Astrocyte (in vitro differentiated cells and primary cell): Measurements from ENCODE around the gene ERCC5.

Experiments used
- EZH2 ChIP-seq: IDR thresholded peaks from 2 replicates; pipeline ENCODE4 v1.6.1; 2012; ENCODE audit warnings: mild to moderate bottlenecking, low read length, inconsistent platforms; ENCODE audit not compliant: insufficient read depth
- TF ChIP-seq, protein P1 (sequence below): IDR thresholded peaks from 2 replicates; pipeline ENCODE4 v1.5.1; 2011; ENCODE audit warnings: low read depth, mild to moderate bottlenecking, inconsistent platforms, low read length, moderate library complexity; ENCODE audit not compliant: insufficient read depth

DNA sequence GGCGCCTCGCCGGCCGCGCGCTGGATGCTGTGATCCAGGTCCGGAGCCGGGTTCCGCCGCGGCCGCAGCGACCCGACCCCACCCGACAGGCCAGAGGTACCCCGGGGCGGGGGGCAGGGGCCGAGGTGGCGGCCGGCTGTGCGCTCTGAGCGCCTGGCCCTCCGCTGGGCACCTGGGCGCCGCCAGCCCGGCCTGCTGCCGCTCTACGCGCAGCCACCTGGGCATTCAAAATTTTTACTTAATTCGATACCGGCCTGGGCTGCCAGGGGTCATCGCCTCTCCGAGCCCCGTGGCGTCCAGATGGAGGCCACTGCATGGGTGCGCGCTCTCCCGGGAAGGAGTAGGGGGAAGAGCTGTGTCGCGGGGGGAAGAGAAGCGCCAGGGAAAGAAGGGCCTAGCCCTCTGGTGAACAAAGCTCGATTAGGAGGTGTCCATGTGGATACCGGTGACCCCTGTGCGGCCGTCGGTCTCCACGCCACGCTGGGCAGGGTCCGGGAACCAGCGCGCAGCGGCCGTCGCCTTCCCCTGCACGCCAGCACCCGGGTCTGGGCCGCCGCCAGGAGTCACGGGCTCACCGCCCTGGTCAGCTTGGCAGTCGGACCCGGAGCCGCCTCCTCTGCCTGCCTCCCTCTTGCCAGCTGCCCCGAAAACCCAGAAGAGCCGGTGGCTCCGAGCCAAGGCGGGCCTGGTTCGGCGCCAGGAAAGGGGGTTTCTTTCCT is 46.2 kb upstream of the ERCC5 start:
- TF ChIP-seq, protein P1, sequence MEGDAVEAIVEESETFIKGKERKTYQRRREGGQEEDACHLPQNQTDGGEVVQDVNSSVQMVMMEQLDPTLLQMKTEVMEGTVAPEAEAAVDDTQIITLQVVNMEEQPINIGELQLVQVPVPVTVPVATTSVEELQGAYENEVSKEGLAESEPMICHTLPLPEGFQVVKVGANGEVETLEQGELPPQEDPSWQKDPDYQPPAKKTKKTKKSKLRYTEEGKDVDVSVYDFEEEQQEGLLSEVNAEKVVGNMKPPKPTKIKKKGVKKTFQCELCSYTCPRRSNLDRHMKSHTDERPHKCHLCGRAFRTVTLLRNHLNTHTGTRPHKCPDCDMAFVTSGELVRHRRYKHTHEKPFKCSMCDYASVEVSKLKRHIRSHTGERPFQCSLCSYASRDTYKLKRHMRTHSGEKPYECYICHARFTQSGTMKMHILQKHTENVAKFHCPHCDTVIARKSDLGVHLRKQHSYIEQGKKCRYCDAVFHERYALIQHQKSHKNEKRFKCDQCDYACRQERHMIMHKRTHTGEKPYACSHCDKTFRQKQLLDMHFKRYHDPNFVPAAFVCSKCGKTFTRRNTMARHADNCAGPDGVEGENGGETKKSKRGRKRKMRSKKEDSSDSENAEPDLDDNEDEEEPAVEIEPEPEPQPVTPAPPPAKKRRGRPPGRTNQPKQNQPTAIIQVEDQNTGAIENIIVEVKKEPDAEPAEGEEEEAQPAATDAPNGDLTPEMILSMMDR, result no peak
- TF ChIP-seq EZH2, result no peak
